Measurements from ENCODE around the gene CHTOP.

Gene CHTOP

DNA sequence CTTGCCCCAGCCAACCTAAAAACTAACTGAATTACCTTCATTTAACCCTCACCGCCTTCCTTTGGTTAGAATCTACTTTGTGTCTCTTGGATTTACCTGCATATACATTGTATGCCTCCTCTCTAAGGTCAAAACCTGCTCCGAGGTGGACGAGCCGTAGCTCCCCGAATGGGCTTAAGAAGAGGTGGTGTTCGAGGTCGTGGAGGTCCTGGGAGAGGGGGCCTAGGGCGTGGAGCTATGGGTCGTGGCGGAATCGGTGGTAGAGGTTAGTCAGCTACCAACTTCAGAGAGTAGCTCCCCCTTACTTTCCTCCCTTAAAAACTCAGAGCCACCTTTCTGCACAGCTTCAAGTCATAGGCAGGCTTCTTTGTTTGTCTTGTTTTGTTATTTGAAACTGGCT lies 9.2 kb downstream of the CHTOP start:
- 93 to 96% methylated on average over 11 of the region's 11 CpGs for WGBS, 2 experiments
- Histone ChIP-seq H3K27ac (ENCODE audit: insufficient read depth, low read depth, low read length, poor library complexity, severe bottlenecking) (no peak overlapping the region), H3K4me1 (ENCODE audit: control insufficient read depth, insufficient read depth, low read length) (no peaks in the 10 kb centered on the region), H3K36me3 (ENCODE audit: control insufficient read depth, insufficient read depth, low read length) (peaks cover 68% of the 10 kb centered on the region), H3K4me3 (ENCODE audit: insufficient read depth, low read depth, low read length) (no peak overlapping the region), H3K27me3 (ENCODE audit: control insufficient read depth, insufficient read depth, low read length, poor library complexity, severe bottlenecking) (no peaks in the 10 kb centered on the region), H3K9me3 (ENCODE audit: control insufficient read depth, low read length) (no peaks in the 10 kb centered on the region)

DNA sequence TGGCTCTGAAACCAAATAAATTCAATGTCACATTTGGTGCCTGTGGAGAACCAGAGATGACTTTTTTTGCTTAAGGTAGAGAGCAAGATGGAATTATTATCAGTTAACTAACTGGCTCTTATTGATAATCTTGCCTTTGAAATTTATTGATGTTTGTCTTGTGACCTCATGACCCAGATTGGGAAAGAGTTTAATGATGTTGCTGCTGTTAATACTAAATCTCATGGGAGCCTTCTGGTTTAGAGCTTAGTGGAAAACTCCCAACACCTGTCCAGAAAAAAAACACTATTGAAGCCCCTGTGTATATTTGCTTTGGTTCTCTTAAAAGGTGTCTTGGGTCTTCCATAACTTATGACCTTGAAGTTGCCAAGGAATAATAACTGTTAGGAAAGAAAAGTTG lies 9.9 kb downstream of the CHTOP start:
- no peak overlapping the region for H3K4me3 ChIP-seq (ENCODE audit: insufficient read depth, low read depth, low read length)
- no peaks in the 10 kb centered on the region for H3K9me3 ChIP-seq (ENCODE audit: control insufficient read depth, low read length)
- no peaks in the 10 kb centered on the region for H3K27me3 ChIP-seq (ENCODE audit: control insufficient read depth, insufficient read depth, low read length, poor library complexity, severe bottlenecking)
- H3K27ac ChIP-seq (ENCODE audit: insufficient read depth, low read depth, low read length, poor library complexity, severe bottlenecking): no peak overlapping the region
- peaks cover 61% of the 10 kb centered on the region for H3K36me3 ChIP-seq (ENCODE audit: control insufficient read depth, insufficient read depth, low read length)
- H3K4me1 ChIP-seq (ENCODE audit: control insufficient read depth, insufficient read depth, low read length): no peaks in the 10 kb centered on the region

DNA sequence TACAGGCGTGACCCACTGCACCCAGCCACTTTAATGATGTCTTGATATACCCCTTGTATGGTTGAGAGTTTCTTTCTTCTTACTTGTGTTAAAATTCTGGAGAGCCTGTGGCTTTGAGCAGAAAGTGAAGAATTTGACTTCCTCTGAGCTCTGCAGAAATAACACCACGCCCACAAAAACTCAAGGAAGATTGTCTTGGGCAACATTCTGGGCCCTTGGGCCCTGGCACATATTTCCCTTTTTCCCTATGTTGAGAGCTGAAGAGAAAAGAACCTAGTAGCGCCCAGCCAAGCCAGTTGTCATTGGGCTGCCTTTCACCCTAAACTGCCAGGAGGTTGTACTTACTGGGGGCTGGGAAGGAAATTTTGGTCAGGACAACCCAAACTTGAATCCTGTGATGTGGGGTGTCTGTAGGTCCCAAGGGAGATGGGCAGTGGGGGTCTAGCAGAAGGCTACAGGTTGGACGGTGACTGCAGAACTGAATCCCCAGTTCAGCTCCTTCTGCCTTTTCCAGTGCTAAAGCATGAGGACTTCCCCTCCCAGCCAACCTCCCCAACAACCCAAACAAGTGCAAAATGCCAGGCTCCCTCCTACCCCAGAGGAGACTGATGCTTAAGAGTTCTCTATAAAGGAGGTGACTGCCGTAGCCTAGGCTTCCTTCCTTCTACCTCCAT lies 12.9 kb downstream of the CHTOP start:
- H3K4me1 ChIP-seq (ENCODE audit: control insufficient read depth, insufficient read depth, low read length): no peaks in the 10 kb centered on the region
- no peak overlapping the region for H3K4me3 ChIP-seq (ENCODE audit: insufficient read depth, low read depth, low read length)
- peaks cover 32% of the 10 kb centered on the region for H3K36me3 ChIP-seq (ENCODE audit: control insufficient read depth, insufficient read depth, low read length)
- H3K27ac ChIP-seq (ENCODE audit: insufficient read depth, low read depth, low read length, poor library complexity, severe bottlenecking): no peak overlapping the region
- H3K27me3 ChIP-seq (ENCODE audit: control insufficient read depth, insufficient read depth, low read length, poor library complexity, severe bottlenecking): no peaks in the 10 kb centered on the region
- 89 to 94% methylated on average over 5 of the region's 5 CpGs for WGBS, 2 experiments
- no peaks in the 10 kb centered on the region for H3K9me3 ChIP-seq (ENCODE audit: control insufficient read depth, low read length)

DNA sequence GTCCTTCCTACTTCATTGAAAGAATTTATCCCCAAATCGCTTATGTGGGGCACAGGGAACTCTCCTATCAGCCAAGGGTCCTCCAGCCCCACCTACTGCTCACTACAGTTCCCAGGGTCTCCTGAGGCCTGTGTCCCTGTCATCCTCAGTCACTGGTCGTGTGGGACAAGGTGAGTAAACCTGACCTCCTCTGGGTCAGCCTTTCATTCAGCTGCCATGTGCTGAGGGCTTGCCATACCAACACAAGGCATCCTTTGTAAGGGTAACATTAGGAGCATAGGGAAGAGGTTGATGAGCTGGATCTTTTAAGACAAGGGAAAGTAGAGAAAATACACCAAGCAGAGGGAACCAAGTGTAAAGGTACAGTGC lies 13.5 kb downstream of the CHTOP start:
- Histone ChIP-seq H3K4me3 (ENCODE audit: insufficient read depth, low read depth, low read length) (no peak overlapping the region), H3K27me3 (ENCODE audit: control insufficient read depth, insufficient read depth, low read length, poor library complexity, severe bottlenecking) (no peaks in the 10 kb centered on the region), H3K9me3 (ENCODE audit: control insufficient read depth, low read length) (no peaks in the 10 kb centered on the region), H3K27ac (ENCODE audit: insufficient read depth, low read depth, low read length, poor library complexity, severe bottlenecking) (no peak overlapping the region), H3K36me3 (ENCODE audit: control insufficient read depth, insufficient read depth, low read length) (peaks cover 27% of the 10 kb centered on the region), H3K4me1 (ENCODE audit: control insufficient read depth, insufficient read depth, low read length) (no peaks in the 10 kb centered on the region)
- WGBS, 2 experiments: 66 to 68% methylated on average over 2 of the region's 2 CpGs

DNA sequence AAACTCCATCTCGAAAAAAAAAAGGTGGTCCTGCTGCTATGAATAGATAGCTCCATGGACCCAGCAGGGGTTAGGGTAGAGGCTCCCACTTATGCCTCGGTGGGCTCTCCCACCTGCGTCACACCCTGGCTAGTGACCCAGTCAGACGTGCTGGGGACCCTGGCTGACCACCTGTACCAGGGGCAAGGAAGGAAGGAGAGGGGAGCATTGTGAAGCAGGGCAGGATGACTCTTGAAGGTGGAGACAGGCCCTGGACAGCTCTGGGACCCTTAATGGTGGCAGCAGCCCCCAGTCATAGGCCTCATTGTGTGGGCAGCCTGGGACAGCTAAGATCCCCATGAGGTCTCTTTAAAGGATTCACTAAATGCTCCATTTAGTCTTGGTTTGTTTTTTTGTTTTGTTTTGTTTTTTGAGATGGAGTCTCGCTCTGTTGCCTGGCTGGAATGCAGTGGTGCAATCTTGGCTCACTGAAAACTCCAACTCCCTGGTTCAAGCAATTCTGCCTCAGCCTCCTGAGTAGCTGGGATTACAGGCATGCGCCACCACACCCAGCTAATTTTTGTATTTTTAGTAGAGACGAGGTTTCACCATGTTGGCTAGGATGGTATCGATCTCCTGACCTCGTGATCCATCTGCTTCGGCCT lies 14.3 kb downstream of the CHTOP start:
- H3K9me3 ChIP-seq (ENCODE audit: control insufficient read depth, low read length): no peaks in the 10 kb centered on the region
- H3K27ac ChIP-seq (ENCODE audit: insufficient read depth, low read depth, low read length, poor library complexity, severe bottlenecking): no peak overlapping the region
- H3K4me3 ChIP-seq (ENCODE audit: insufficient read depth, low read depth, low read length): no peak overlapping the region
- H3K4me1 ChIP-seq (ENCODE audit: control insufficient read depth, insufficient read depth, low read length): no peaks in the 10 kb centered on the region
- 80 to 86% methylated on average over 10 of the region's 10 CpGs for whole genome bisulfite sequencing, 2 experiments
- peaks cover 19% of the 10 kb centered on the region for H3K36me3 ChIP-seq (ENCODE audit: control insufficient read depth, insufficient read depth, low read length)
- H3K27me3 ChIP-seq (ENCODE audit: control insufficient read depth, insufficient read depth, low read length, poor library complexity, severe bottlenecking): no peaks in the 10 kb centered on the region

DNA sequence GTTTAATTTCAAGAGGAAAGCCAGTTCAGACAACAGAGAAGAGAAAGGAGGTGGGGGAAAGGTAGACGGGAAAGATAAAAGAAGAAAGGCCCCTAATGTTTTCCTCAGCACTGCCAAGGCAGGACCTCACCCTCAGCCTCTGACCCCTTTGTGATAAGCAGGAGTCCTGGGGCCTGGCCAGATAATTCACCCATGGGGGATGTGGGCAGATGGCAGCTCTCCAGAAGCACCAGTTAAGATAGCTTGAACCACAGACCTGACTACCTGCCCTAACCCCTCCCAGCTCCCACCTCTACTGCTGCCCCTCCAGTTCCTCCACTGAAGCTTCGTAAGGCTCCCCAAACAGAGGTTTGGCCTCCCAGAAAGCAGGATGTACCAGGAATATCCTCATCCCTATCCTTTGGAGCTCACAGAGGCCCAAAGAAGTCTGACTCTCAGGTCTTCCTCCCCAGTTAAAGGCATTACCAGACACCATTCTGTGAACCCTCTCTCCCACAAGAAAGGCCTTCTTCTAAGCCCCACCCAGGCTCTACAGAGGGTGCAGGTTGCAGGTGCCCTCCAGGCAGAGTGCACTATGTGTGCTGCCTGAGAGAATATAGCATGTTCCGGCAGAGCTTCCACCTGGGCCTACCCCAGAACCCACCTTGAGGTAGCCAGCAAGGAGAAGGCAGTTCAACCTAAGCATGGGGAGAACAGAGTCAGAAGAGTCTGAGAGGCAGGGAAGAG lies 15.4 kb downstream of the CHTOP start:
- no peaks in the 10 kb centered on the region for H3K9me3 ChIP-seq (ENCODE audit: control insufficient read depth, low read length)
- WGBS, 2 experiments: 57 to 62% methylated on average over 3 of the region's 3 CpGs
- no peaks in the 10 kb centered on the region for H3K27me3 ChIP-seq (ENCODE audit: control insufficient read depth, insufficient read depth, low read length, poor library complexity, severe bottlenecking)
- no peak overlapping the region for H3K27ac ChIP-seq (ENCODE audit: insufficient read depth, low read depth, low read length, poor library complexity, severe bottlenecking)
- peaks cover 11% of the 10 kb centered on the region for H3K36me3 ChIP-seq (ENCODE audit: control insufficient read depth, insufficient read depth, low read length)
- H3K4me3 ChIP-seq (ENCODE audit: insufficient read depth, low read depth, low read length): no peak overlapping the region
- H3K4me1 ChIP-seq (ENCODE audit: control insufficient read depth, insufficient read depth, low read length): no peaks in the 10 kb centered on the region

DNA sequence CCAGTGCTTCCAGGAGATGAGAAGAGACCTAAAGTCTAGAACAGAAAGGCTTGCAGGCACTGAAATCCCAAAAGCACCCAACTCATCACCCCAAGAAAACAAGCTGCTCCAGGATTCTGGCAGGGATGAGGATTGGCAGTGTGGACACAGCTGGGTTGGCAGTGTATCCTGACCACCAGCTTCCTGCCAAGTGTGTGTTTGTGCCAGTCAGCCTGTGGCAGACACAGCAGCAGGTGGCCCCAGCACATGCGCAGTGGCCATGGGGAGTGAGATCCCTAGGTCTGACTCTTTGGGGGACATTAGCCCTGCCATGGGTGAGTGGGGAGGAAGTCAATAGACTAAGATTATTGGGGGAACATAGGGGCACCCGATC lies 16.0 kb downstream of the CHTOP start:
- Histone ChIP-seq H3K4me1 (ENCODE audit: control insufficient read depth, insufficient read depth, low read length) (no peaks in the 10 kb centered on the region), H3K36me3 (ENCODE audit: control insufficient read depth, insufficient read depth, low read length) (peaks cover 10% of the 10 kb centered on the region), H3K4me3 (ENCODE audit: insufficient read depth, low read depth, low read length) (no peak overlapping the region), H3K9me3 (ENCODE audit: control insufficient read depth, low read length) (no peaks in the 10 kb centered on the region), H3K27ac (ENCODE audit: insufficient read depth, low read depth, low read length, poor library complexity, severe bottlenecking) (no peak overlapping the region), H3K27me3 (ENCODE audit: control insufficient read depth, insufficient read depth, low read length, poor library complexity, severe bottlenecking) (no peaks in the 10 kb centered on the region)
- WGBS, 2 experiments: 92 to 93% methylated on average over 2 of the region's 2 CpGs

DNA sequence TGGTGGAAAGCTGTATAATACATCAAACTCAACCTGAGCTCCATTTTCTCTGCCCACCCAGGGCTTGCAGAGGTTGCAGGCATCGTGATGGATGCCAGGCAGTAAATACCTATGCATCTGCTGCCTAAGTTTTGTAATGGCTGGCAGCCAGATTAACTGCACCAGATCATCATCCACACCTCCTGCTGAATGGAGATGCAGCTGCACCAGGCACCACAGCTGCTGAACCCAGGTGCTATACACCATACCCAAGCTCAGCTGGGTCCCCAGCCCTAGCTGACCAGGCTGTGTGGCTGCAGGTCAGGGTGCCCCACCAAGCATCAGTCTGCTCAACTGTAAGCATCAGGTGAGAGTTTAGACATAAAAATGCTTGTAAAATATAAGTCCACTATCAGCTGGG lies 17.9 kb downstream of the CHTOP start:
- H3K4me1 ChIP-seq (ENCODE audit: control insufficient read depth, insufficient read depth, low read length): no peaks in the 10 kb centered on the region
- no peak overlapping the region for H3K27ac ChIP-seq (ENCODE audit: insufficient read depth, low read depth, low read length, poor library complexity, severe bottlenecking)
- 94 to 96% methylated on average over 1 of the region's 1 CpG for WGBS, 2 experiments
- H3K4me3 ChIP-seq (ENCODE audit: insufficient read depth, low read depth, low read length): no peak overlapping the region
- H3K36me3 ChIP-seq (ENCODE audit: control insufficient read depth, insufficient read depth, low read length): no peaks in the 10 kb centered on the region
- H3K27me3 ChIP-seq (ENCODE audit: control insufficient read depth, insufficient read depth, low read length, poor library complexity, severe bottlenecking): no peaks in the 10 kb centered on the region
- H3K9me3 ChIP-seq (ENCODE audit: control insufficient read depth, low read length): no peaks in the 10 kb centered on the region

DNA sequence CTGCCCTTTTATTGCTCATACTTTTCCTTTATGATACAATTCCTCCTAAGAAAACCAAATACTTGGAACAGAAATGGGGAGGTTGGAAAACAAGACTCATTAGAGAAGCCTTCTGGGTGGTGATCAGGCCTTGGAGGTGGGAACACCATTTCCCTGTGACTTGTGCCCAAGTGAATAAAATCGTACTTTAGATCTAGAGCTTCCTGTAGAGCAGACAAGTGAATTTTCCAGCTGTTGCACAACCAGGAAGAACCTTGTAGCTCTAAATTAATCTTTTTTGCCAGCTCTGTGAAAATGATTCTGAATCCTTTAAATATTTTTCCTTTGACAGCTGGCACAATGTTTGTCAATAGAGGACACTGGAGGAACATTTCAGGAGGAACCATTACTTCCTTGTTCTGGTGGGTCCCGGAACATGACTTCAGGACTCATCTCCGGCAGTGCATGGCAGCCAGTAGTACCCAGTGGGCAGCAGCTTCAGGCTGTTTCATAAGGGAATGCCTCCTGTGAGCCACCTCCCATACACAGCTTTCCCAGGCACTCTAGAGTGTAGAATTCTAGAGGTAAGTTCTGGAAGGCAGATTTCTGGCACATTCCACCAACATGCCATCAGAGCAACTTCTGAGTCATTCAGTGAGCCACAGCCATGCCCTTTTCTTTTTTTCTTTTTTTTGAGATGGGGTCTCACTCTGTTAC lies 19.1 kb downstream of the CHTOP start:
- Histone ChIP-seq H3K9me3 (ENCODE audit: control insufficient read depth, low read length) (no peaks in the 10 kb centered on the region), H3K36me3 (ENCODE audit: control insufficient read depth, insufficient read depth, low read length) (no peaks in the 10 kb centered on the region), H3K27me3 (ENCODE audit: control insufficient read depth, insufficient read depth, low read length, poor library complexity, severe bottlenecking) (no peaks in the 10 kb centered on the region), H3K27ac (ENCODE audit: insufficient read depth, low read depth, low read length, poor library complexity, severe bottlenecking) (no peak overlapping the region), H3K4me3 (ENCODE audit: insufficient read depth, low read depth, low read length) (no peak overlapping the region), H3K4me1 (ENCODE audit: control insufficient read depth, insufficient read depth, low read length) (no peaks in the 10 kb centered on the region)
- 95 to 96% methylated on average over 3 of the region's 3 CpGs for WGBS, 2 experiments

DNA sequence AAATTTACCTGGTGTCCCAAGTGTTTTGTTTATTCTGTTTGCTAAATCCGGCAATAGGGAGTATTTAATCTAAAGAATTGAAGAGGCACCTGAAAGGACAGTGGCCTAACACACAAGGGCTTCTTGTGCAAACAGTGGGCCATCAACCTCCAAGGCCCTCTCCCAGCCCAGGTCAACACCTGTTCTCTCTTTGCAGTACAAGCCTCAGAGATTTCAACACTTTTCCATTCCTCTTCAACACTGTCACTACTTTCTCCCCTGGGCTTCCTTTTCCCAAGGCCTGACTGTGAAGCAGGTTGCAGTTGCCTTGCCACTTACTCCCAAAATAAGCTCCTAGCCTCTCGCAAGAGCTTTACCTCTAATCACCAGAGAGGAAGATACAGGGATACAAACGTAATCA lies 21.5 kb downstream of the CHTOP start:
- Histone ChIP-seq H3K4me1 (ENCODE audit: control insufficient read depth, insufficient read depth, low read length) (no peaks in the 10 kb centered on the region), H3K4me3 (ENCODE audit: insufficient read depth, low read depth, low read length) (no peak overlapping the region), H3K9me3 (ENCODE audit: control insufficient read depth, low read length) (no peaks in the 10 kb centered on the region), H3K27ac (ENCODE audit: insufficient read depth, low read depth, low read length, poor library complexity, severe bottlenecking) (no peak overlapping the region), H3K27me3 (ENCODE audit: control insufficient read depth, insufficient read depth, low read length, poor library complexity, severe bottlenecking) (no peaks in the 10 kb centered on the region), H3K36me3 (ENCODE audit: control insufficient read depth, insufficient read depth, low read length) (no peaks in the 10 kb centered on the region)
- 92 to 96% methylated on average over 3 of the region's 3 CpGs for WGBS, 2 experiments
